ENCODE data around the gene PSMB8. TPM values are rescaled to one million over a fixed set of nuclear protein-coding genes. Genes with fewer than 3 reads are reported as not detected.

PSMB8 gene
- total and polyA plus RNA-seq, 7 donors: 7.0 to 19.2 (median 10.3) TPM

GRCh38 chr6:32796848-32797776 is 46.7 kb downstream of the PSMB8 start:
- DNase-seq: peak; percentile 69 to 81
- ATAC-seq: peak; percentile 68 to 89 (median 70)
- Histone ChIP-seq H3K27me3 (ENCODE audit: insufficient read depth in 3 of 3, low read length in 2 of 3) (peaks cover 0 to 59% (median 2%) of the 10 kb centered on the region in 3 donors), H3K4me3 (peak overlapping the region; percentile 41), H3K36me3 (ENCODE audit: insufficient read depth in 1 of 2, low read depth in 1 of 2) (no peaks in the 10 kb centered on the region), H3K9me3 (no peaks in the 10 kb centered on the region), H3K27ac (no peak overlapping the region), H3K4me1 (no peaks in the 10 kb centered on the region)
- WGBS, 3 donors: 10 to 12% (median 11%) methylated on average over 30 of the region's 30 CpGs
- intact Hi-C loops (cut with DNase I): loop anchor here (1.0 to 5.0 kb wide), 3 partner anchors 381 to 550 kb away; no protein-coding TSS in a partner anchor
- TF ChIP-seq CTCF (IDR thresholded peaks at IDR 0.05): peak; percentile 91

- H3K36me3 ChIP-seq (ENCODE audit: insufficient read depth in 1 of 2, low read depth in 1 of 2): no peaks in the 10 kb centered on the region
- H3K9me3 ChIP-seq: no peaks in the 10 kb centered on the region
- WGBS, 3 donors: 36 to 69% (median 69%) methylated on average over 2 of the region's 2 CpGs
- no peaks in the 10 kb centered on the region for H3K4me1 ChIP-seq
- DNase-seq: no peak
- H3K4me3 ChIP-seq: no peak overlapping the region
- ATAC-seq: no peak
- TF ChIP-seq CTCF (IDR thresholded peaks at IDR 0.05): no peak
- no peak overlapping the region for H3K27ac ChIP-seq
- intact Hi-C loops (cut with DNase I): no loop called here
- peaks cover 0 to 54% (median 2%) of the 10 kb centered on the region in 3 donors for H3K27me3 ChIP-seq (ENCODE audit: insufficient read depth in 3 of 3, low read length in 2 of 3)
Observed at GRCh38 chr6:32794510-32794909, 49.3 kb downstream of the PSMB8 start.

- Histone ChIP-seq H3K4me3 (no peak overlapping the region), H3K9me3 (no peaks in the 10 kb centered on the region), H3K4me1 (no peaks in the 10 kb centered on the region), H3K27ac (no peak overlapping the region), H3K36me3 (ENCODE audit: insufficient read depth in 1 of 2, low read depth in 1 of 2) (no peaks in the 10 kb centered on the region), H3K27me3 (ENCODE audit: insufficient read depth in 3 of 3, low read length in 2 of 3) (peaks cover 0 to 46% (median 2%) of the 10 kb centered on the region in 3 donors)
- intact Hi-C loops (cut with DNase I): no loop called here
- no peak for TF ChIP-seq CTCF (IDR thresholded peaks at IDR 0.05)
- ATAC-seq: no peak
- DNase-seq: no peak
- 52 to 60% (median 57%) methylated on average over 3 of the region's 3 CpGs for WGBS, 3 donors
Observed at GRCh38 chr6:32792901-32793435, 50.9 kb downstream of the PSMB8 start.

Other genes starting within 250 kb of the PSMB8 start
- gene HLA-DQA1, start 206.6 kb downstream of the PSMB8 start, total RNA-seq: 1 to 10 TPM; 1.3 to 7.8 (median 6.2) TPM
- 1 to 10 TPM; 5.9 to 7.8 (median 5.9) TPM for gene HLA-DQA1, start 206.6 kb downstream of the PSMB8 start, polyA plus RNA-seq
- gene HLA-DQB1, start 177.4 kb downstream of the PSMB8 start, total RNA-seq: 1 to 10 TPM; 2.9 to 5.4 (median 4.2) TPM
- gene HLA-DQB1, start 177.4 kb downstream of the PSMB8 start, polyA plus RNA-seq: 10 to 100 TPM in 1 of 3 donors, 1 to 10 TPM in 2; 8.2 to 10.8 (median 8.6) TPM
- 1 to 10 TPM in 1 of 4 donors, under 1 TPM in 2, not detected in 1; 0.16 to 1.8 (median 0.99) TPM for gene HLA-DQA2, start 102.7 kb downstream of the PSMB8 start, total RNA-seq
- gene HLA-DQA2, start 102.7 kb downstream of the PSMB8 start, polyA plus RNA-seq: not detected
- 1 to 10 TPM in 2 of 4 donors, under 1 TPM in 1, not detected in 1; 0.38 to 1.2 (median 1.2) TPM for gene HLA-DQB2, start 80.5 kb downstream of the PSMB8 start, total RNA-seq
- not detected for gene HLA-DQB2, start 80.5 kb downstream of the PSMB8 start, polyA plus RNA-seq
- gene HLA-DOB, start 27.0 kb downstream of the PSMB8 start, total RNA-seq: under 1 TPM in 1 of 4 donors, not detected in 3; 0.21 TPM
- gene HLA-DOB, start 27.0 kb downstream of the PSMB8 start, polyA plus RNA-seq: under 1 TPM; 0.10 to 0.25 (median 0.18) TPM
- 10 to 100 TPM; 13.6 to 18.5 (median 16.5) TPM for gene TAP2, start 5.3 kb downstream of the PSMB8 start, total RNA-seq
- 10 to 100 TPM in 1 of 3 donors, 1 to 10 TPM in 2; 7.6 to 16.6 (median 7.7) TPM for gene TAP2, start 5.3 kb downstream of the PSMB8 start, polyA plus RNA-seq
- gene TAP1, start 9.7 kb upstream of the PSMB8 start, total RNA-seq: 10 to 100 TPM; 14.1 to 23.5 (median 16.8) TPM
- 10 to 100 TPM; 15.2 to 21.7 (median 17.7) TPM for gene TAP1, start 9.7 kb upstream of the PSMB8 start, polyA plus RNA-seq
- 10 to 100 TPM in 2 of 4 donors, 1 to 10 TPM in 2; 6.6 to 10.5 (median 10.0) TPM for gene PSMB9, start 10.1 kb upstream of the PSMB8 start, total RNA-seq
- gene PSMB9, start 10.1 kb upstream of the PSMB8 start, polyA plus RNA-seq: 10 to 100 TPM in 2 of 3 donors, 1 to 10 TPM in 1; 8.0 to 18.0 (median 13.2) TPM
- gene HLA-DMB, start 97.0 kb upstream of the PSMB8 start, total RNA-seq: 1 to 10 TPM; 1.4 to 7.6 (median 3.6) TPM
- gene HLA-DMB, start 97.0 kb upstream of the PSMB8 start, polyA plus RNA-seq: 1 to 10 TPM; 2.8 to 3.1 (median 2.9) TPM
- gene HLA-DMA, start 109.0 kb upstream of the PSMB8 start, total RNA-seq: 10 to 100 TPM in 2 of 4 donors, 1 to 10 TPM in 2; 3.2 to 12.0 (median 9.4) TPM
- gene HLA-DMA, start 109.0 kb upstream of the PSMB8 start, polyA plus RNA-seq: 1 to 10 TPM; 6.3 to 7.4 (median 7.1) TPM
- gene BRD2, start 124.5 kb upstream of the PSMB8 start, total RNA-seq: 100 to 1,000 TPM in 3 of 4 donors, 10 to 100 TPM in 1; 70.0 to 135 (median 115) TPM
- 10 to 100 TPM; 62.2 to 93.0 (median 64.4) TPM for gene BRD2, start 124.5 kb upstream of the PSMB8 start, polyA plus RNA-seq
- gene HLA-DOA, start 165.5 kb upstream of the PSMB8 start, total RNA-seq: 1 to 10 TPM in 2 of 4 donors, under 1 TPM in 2; 0.48 to 1.5 (median 0.85) TPM
- gene HLA-DOA, start 165.5 kb upstream of the PSMB8 start, polyA plus RNA-seq: under 1 TPM; 0.36 to 0.77 (median 0.58) TPM
- 10 to 100 TPM; 13.8 to 52.6 (median 20.2) TPM for gene HLA-DPA1, start 229.6 kb upstream of the PSMB8 start, total RNA-seq
- gene HLA-DPA1, start 229.6 kb upstream of the PSMB8 start, polyA plus RNA-seq: 10 to 100 TPM; 10.7 to 12.3 (median 10.9) TPM
- gene HLA-DPB1, start 231.9 kb upstream of the PSMB8 start, total RNA-seq: 10 to 100 TPM; 11.9 to 33.2 (median 18.3) TPM
- 10 to 100 TPM; 11.0 to 17.9 (median 11.1) TPM for gene HLA-DPB1, start 231.9 kb upstream of the PSMB8 start, polyA plus RNA-seq

Data from psoas muscle (tissue), 8 donors.